ENCODE measurements around the gene USP36.

- TF ChIP-seq, protein P1, sequence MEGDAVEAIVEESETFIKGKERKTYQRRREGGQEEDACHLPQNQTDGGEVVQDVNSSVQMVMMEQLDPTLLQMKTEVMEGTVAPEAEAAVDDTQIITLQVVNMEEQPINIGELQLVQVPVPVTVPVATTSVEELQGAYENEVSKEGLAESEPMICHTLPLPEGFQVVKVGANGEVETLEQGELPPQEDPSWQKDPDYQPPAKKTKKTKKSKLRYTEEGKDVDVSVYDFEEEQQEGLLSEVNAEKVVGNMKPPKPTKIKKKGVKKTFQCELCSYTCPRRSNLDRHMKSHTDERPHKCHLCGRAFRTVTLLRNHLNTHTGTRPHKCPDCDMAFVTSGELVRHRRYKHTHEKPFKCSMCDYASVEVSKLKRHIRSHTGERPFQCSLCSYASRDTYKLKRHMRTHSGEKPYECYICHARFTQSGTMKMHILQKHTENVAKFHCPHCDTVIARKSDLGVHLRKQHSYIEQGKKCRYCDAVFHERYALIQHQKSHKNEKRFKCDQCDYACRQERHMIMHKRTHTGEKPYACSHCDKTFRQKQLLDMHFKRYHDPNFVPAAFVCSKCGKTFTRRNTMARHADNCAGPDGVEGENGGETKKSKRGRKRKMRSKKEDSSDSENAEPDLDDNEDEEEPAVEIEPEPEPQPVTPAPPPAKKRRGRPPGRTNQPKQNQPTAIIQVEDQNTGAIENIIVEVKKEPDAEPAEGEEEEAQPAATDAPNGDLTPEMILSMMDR (conservative IDR thresholded peaks at IDR 0.05; ENCODE audit: low read length): no peak
- TF ChIP-seq EZH2phosphoT487 (IDR thresholded peaks at IDR 0.05; ENCODE audit: borderline replicate concordance): no peak
These were observed 42.0 kb upstream of the USP36 start for GRCh38 chr17:78882540-78883088.

Measured in Loucy (cell line).